ENCODE data around the gene C2CD4A. TPM values are rescaled to one million over a fixed set of nuclear protein-coding genes. Genes with fewer than 3 reads are reported as not detected.

Gene C2CD4A
- polyA plus RNA-seq, 2 of the 4 experiments (the other 2 are of a cell fraction): 0.32 TPM; not detected in 1

- no peak for TF ChIP-seq EHF (CRISPR knock-in tag; IDR thresholded peaks at IDR 0.05)
- TF ChIP-seq TP53 (CRISPR knock-in tag; IDR thresholded peaks at IDR 0.05): no peak
- TF ChIP-seq BHLHE40 (IDR thresholded peaks at IDR 0.05; ENCODE audit: low read depth, low read length): no peak
- no peak for TF ChIP-seq ZSCAN20 (CRISPR knock-in tag; IDR thresholded peaks at IDR 0.05)
- no peak for TF ChIP-seq ZC3H11A (IDR thresholded peaks at IDR 0.05)
- TF ChIP-seq E2F6 (IDR thresholded peaks at IDR 0.05; ENCODE audit: borderline replicate concordance, low read depth): no peak
- TF ChIP-seq NFE2L2 (conservative IDR thresholded peaks at IDR 0.05; ENCODE audit: low read length): no peak
- TF ChIP-seq PHF8 (IDR thresholded peaks at IDR 0.05; ENCODE audit: borderline replicate concordance, low read depth): no peak
- no peak for TF ChIP-seq MAZ (IDR thresholded peaks at IDR 0.05; ENCODE audit: borderline replicate concordance, low read depth, low read length)
- TF ChIP-seq JUNB (IDR thresholded peaks at IDR 0.05): no peak
These were observed 9.3 kb upstream of the C2CD4A start (continued) for GRCh38 chr15:62057341-62057980.

- TF ChIP-seq ZC3H11A (IDR thresholded peaks at IDR 0.05) (no peak), FOSB (CRISPR knock-in tag; IDR thresholded peaks at IDR 0.05) (no peak), TFCP2L1 (CRISPR knock-in tag; IDR thresholded peaks at IDR 0.05) (no peak), RNF2 (IDR thresholded peaks at IDR 0.05; ENCODE audit: borderline replicate concordance, low read depth) (no peak), MYC (IDR thresholded peaks at IDR 0.05; ENCODE audit: borderline replicate concordance, low read length) (no peak), JUN (IDR thresholded peaks at IDR 0.05) (no peak), CHD2 (IDR thresholded peaks at IDR 0.05; ENCODE audit: low read length, partially characterized antibody) (no peak), REST (IDR thresholded peaks at IDR 0.05) (no peak), HES2 (IDR thresholded peaks at IDR 0.05) (no peak), HDAC2 (IDR thresholded peaks at IDR 0.05) (no peak), GATA3 (IDR thresholded peaks at IDR 0.05; ENCODE audit: borderline replicate concordance) (no peak), CBX8 (IDR thresholded peaks at IDR 0.05) (no peak), HMGXB4 (CRISPR knock-in tag; IDR thresholded peaks at IDR 0.05; ENCODE audit: borderline replicate concordance) (no peak), JUNB (IDR thresholded peaks at IDR 0.05) (no peak)
- ATAC-seq (no peak), FAIRE-seq (no peak), DNase-seq (ENCODE audit: low read depth in 1 of 2, low spot score in 1 of 2) (no peak)
- Histone ChIP-seq H3K9me3 (no peaks in the 10 kb centered on the region), H3K4me2 (peak overlapping the region; percentile 91), H3K4me3 (no peak overlapping the region), H3K4me1 (peaks cover 16% of the 10 kb centered on the region; the same call in 2 of the 3 replicates), H3K27ac (no peak overlapping the region)
- ChIA-PET CTCF (interaction anchor here (0.8 to 9.7 kb wide), 6 partner anchors 15 to 248 kb away, joined by 3 to 86 read pairs (median 3); no protein-coding TSS in a partner anchor), POLR2A (no interaction called here)
- WGBS (ENCODE audit: missing lambda C conversion rate): 80% methylated on average over 5 of the region's 5 CpGs
These were observed 8.3 kb upstream of the C2CD4A start for GRCh38 chr15:62058327-62059028.
